ENCODE results near the gene INVS. TPM values are rescaled to one million over a fixed set of nuclear protein-coding genes. Genes with fewer than 3 reads are reported as not detected.

INVS gene
- total and polyA plus RNA-seq, 4 donors: 5.7 to 28.1 (median 10.0) TPM

DNA sequence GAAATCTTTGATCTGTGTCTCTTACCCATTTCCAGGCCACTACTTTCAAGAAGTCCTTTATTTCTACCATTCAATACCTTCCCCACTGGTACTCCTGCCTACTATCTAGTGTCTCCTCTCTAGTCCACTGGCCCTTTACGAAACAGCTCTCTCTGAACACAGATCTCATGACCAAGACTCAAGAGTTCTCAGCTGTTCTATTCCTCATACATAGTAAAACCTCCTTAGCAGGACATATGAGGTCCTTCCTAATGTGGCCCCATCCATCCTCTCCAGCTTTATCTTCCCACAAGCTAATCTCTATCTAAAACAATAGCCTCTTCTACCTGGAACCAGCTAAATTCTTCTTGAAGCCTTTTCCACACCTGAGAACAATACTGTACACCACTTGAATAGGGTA is 251.1 kb downstream of the INVS start (continued):
- TF ChIP-seq YY1 (IDR thresholded peaks at IDR 0.05): no peak
- no peak for TF ChIP-seq SP1 (IDR thresholded peaks at IDR 0.05)
- no peak for TF ChIP-seq FOXA1 (IDR thresholded peaks at IDR 0.05)
- TF ChIP-seq HNF4A (conservative IDR thresholded peaks at IDR 0.05): no peak
- TF ChIP-seq FOXA2 (IDR thresholded peaks at IDR 0.05): no peak
- no peak for TF ChIP-seq NR2F2 (IDR thresholded peaks at IDR 0.05)
- TF ChIP-seq HNF4G (IDR thresholded peaks at IDR 0.05): no peak
- TF ChIP-seq EGR1 (IDR thresholded peaks at IDR 0.05; ENCODE audit: low read depth in 2 of 2): no peak
- no peak for TF ChIP-seq TAF1 (conservative IDR thresholded peaks at IDR 0.05)

Small RNAs within 50 kb of the gene (small RNA-seq; reads per million reads assigned to genes)
- not detected for gene RN7SL75P

Other genes starting within 250 kb of the INVS start
- gene STX17, start 192.6 kb upstream of the INVS start, total RNA-seq: 10 to 100 TPM; 20.1 to 30.9 TPM
- gene STX17, start 192.6 kb upstream of the INVS start, polyA plus RNA-seq: 10 to 100 TPM in 1 of 2 donors, 1 to 10 TPM in 1; 8.3 to 22.2 TPM
- 10 to 100 TPM; 13.0 to 17.2 TPM for gene ERP44, start 243 bp upstream of the INVS start, total RNA-seq
- gene ERP44, start 243 bp upstream of the INVS start, polyA plus RNA-seq: 10 to 100 TPM; 21.3 to 26.8 TPM

All from liver (tissue), 6 donors.